RWPE2 (cell line): ENCODE data around the gene HS3ST3B1.

Experiments used
- ATAC-seq: fragments of 200-7000 bp; cut with Tn5 transposase; 3 replicates; pipeline ENCODE4 v1.9.1; 2021; ENCODE audit warnings: low read depth
- DNase-seq: peaks from one replicate; pipeline ENCODE4 v3.0.0-alpha.2; 2020; ENCODE audit warnings: low spot score
- H3K27ac ChIP-seq: fragments of 450-650 bp; 2 replicates; pipeline ENCODE4 v1.5.1; 2017; ENCODE audit warnings: mild to moderate bottlenecking; ENCODE audit not compliant: poor library complexity, severe bottlenecking
- H3K27me3 ChIP-seq: fragments of 250-450 bp; sonication (Bioruptor Pico); 2 replicates; pipeline ENCODE4 v1.5.1; 2021; ENCODE audit warnings: mild to moderate bottlenecking, moderate library complexity; ENCODE audit not compliant: insufficient read depth, poor library complexity, severe bottlenecking
- H3K36me3 ChIP-seq: fragments of 250-450 bp; sonication (Bioruptor Pico); 2 replicates; pipeline ENCODE4 v1.5.1; 2020; ENCODE audit warnings: low read depth, mild to moderate bottlenecking, moderate library complexity
- H3K4me1 ChIP-seq: fragments of 250-450 bp; sonication (Bioruptor Pico); 2 replicates; pipeline ENCODE4 v1.5.1; 2021; ENCODE audit warnings: mild to moderate bottlenecking, moderate library complexity; ENCODE audit not compliant: insufficient read depth, poor library complexity, severe bottlenecking
- H3K4me3 ChIP-seq: fragments of 250-450 bp; sonication (Bioruptor Pico); 2 replicates; pipeline ENCODE4 v1.5.1; 2021; ENCODE audit warnings: mild to moderate bottlenecking, moderate library complexity; ENCODE audit not compliant: severe bottlenecking
- H3K9me3 ChIP-seq: fragments of 250-450 bp; sonication (Bioruptor Pico); 2 replicates; pipeline ENCODE4 v1.5.1; 2021; ENCODE audit warnings: mild to moderate bottlenecking, moderate library complexity; ENCODE audit not compliant: severe bottlenecking
- TF ChIP-seq, protein P1 (sequence below): fragments of 450-650 bp; IDR thresholded peaks from one replicate; pipeline ENCODE4 v1.5.1; 2017; ENCODE audit warnings: mild to moderate bottlenecking, moderate library complexity; ENCODE audit not compliant: poor library complexity, severe bottlenecking

The HS3ST3B1 gene

DNA sequence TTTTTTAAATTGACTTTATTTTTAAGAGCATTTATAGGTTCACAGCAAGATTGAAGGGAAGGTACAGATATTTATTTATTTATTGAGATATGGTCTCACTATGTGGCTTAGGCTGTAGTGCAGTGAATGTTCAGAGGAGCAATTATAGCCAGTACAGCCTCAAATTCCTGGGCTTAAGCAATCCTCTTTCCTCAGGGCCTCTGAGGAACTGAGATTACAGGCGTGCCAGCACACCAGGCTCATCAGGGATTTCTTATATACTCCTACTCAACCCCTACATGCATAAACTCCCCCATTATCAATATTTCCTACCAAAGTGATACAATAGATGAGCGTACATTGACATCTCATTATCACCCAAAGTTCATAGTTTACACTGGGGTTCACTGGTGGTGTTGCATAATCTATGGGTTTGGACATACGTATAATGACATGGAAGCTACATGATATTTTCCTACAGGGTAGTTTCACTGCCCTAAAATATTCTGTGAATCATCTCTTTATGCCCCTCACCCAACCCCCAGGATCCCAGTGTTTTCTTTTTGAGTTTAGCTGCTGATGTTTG is 33.5 kb downstream of the HS3ST3B1 start:
- Histone ChIP-seq H3K9me3 (no peaks in the 10 kb centered on the region), H3K4me1 (no peaks in the 10 kb centered on the region), H3K4me3 (no peak overlapping the region), H3K27ac (no peak overlapping the region), H3K27me3 (no peaks in the 10 kb centered on the region), H3K36me3 (no peaks in the 10 kb centered on the region)
- DNase-seq (no peak), ATAC-seq (no peak)
- TF ChIP-seq, protein P1, sequence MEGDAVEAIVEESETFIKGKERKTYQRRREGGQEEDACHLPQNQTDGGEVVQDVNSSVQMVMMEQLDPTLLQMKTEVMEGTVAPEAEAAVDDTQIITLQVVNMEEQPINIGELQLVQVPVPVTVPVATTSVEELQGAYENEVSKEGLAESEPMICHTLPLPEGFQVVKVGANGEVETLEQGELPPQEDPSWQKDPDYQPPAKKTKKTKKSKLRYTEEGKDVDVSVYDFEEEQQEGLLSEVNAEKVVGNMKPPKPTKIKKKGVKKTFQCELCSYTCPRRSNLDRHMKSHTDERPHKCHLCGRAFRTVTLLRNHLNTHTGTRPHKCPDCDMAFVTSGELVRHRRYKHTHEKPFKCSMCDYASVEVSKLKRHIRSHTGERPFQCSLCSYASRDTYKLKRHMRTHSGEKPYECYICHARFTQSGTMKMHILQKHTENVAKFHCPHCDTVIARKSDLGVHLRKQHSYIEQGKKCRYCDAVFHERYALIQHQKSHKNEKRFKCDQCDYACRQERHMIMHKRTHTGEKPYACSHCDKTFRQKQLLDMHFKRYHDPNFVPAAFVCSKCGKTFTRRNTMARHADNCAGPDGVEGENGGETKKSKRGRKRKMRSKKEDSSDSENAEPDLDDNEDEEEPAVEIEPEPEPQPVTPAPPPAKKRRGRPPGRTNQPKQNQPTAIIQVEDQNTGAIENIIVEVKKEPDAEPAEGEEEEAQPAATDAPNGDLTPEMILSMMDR: no peak

DNA sequence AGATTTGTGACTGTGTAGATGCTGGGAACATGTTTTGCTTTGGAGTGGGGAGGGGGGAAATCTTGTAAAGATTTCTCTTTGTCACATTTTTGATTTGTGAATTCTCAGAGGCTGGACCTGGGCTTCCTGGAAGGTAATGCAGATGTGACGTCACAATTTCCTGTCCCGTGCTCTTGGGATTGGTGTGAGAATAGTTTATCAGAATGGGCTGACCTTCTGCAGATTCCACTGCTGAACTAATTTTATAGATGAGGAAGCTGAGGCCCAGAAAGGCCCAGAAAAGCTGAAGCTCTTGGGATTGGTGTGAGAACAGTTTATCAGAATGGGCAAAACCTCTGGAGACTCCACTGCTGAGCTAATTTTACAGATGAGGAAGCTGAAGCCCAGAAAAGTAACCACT is 34.0 kb downstream of the HS3ST3B1 start:
- ATAC-seq (no peak), DNase-seq (no peak)
- no peaks in the 10 kb centered on the region for H3K4me1 ChIP-seq
- H3K27ac ChIP-seq: no peak overlapping the region
- H3K4me3 ChIP-seq: no peak overlapping the region
- TF ChIP-seq, protein P1: no peak
- no peaks in the 10 kb centered on the region for H3K9me3 ChIP-seq
- no peaks in the 10 kb centered on the region for H3K36me3 ChIP-seq
- H3K27me3 ChIP-seq: no peaks in the 10 kb centered on the region

DNA sequence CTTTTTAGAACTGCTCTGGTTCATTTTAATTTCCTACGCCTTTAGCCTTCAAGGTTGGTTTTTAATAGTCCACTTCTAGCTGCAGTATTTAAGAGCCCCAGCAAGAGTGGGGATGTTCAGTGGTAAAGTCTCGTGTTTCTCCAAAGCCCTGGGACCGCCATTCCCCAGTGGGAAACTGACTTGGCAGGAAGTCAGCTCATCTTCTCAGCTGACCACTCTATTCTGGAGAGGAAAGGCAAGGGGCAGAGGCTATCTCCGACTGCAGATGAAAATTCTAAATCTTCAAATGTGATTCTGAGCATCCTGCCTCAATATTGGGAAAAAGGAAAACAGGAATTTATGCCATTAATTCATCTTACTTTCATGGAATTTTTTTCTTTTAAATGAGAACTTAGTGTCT is 35.5 kb downstream of the HS3ST3B1 start:
- Histone ChIP-seq H3K27ac (no peak overlapping the region), H3K4me1 (no peaks in the 10 kb centered on the region), H3K27me3 (no peaks in the 10 kb centered on the region), H3K36me3 (no peaks in the 10 kb centered on the region), H3K9me3 (no peaks in the 10 kb centered on the region), H3K4me3 (no peak overlapping the region)
- DNase-seq (no peak), ATAC-seq (no peak)
- TF ChIP-seq, protein P1: no peak

DNA sequence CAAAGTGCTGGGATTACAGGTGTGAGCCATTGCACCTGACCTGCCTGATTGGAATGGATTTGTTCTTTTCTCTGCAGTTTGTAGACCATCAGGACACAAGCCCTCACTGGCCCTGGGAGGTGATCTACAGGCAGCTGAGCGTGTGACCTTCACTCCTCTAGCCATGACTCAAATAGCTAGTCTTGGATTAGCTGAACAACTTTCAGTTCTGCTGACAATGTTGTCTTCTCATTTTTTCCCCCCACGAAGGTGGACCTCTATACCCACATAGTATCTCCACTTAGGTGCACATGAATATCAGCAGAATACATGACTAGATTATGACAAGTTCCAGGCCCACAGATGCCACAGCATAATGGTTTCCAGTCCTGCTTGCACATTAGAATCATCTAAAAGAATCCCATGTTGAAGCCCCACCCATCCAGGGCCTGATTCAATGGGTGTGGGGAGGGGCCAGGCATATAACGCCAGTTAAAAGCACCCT is 36.8 kb downstream of the HS3ST3B1 start:
- Histone ChIP-seq H3K27me3 (no peaks in the 10 kb centered on the region), H3K9me3 (no peaks in the 10 kb centered on the region), H3K4me1 (no peaks in the 10 kb centered on the region), H3K27ac (no peak overlapping the region), H3K36me3 (no peaks in the 10 kb centered on the region), H3K4me3 (no peak overlapping the region)
- TF ChIP-seq, protein P1: no peak
- no peak for ATAC-seq
- DNase-seq: no peak
